HK-2 (cell line): ENCODE results near the gene PLXNA4.

Experiments
- DNase-seq: peaks from one replicate; pipeline ENCODE4 v3.0.0-alpha.2; 2018; ENCODE audit not compliant: unreplicated experiment

PLXNA4 gene

DNA sequence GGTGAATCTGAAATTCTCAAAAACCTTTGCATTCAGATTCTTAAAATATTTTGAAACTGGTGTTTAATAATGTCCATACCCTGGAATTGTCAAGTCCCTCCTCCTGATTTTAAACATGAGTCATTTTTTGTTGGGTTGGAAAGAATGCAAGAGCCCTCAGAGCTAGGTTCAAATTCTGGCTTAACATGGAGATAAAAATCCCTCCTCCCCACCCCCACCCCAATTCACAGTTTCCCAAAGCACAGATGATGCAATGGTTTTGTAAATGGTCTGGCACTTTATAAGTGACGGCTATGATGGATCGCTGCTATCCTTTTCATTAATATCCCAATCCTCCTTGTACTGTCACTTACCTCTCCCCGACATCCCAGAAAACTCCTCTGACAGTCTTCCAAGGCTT is 332.8 kb downstream of the PLXNA4 start:
- no peak for DNase-seq

GRCh38 chr7:132243051-132243450 is 333.2 kb downstream of the PLXNA4 start:
- DNase-seq = no peak

GRCh38 chr7:132242192-132242812 is 334.0 kb downstream of the PLXNA4 start:
- DNase-seq = no peak

DNA sequence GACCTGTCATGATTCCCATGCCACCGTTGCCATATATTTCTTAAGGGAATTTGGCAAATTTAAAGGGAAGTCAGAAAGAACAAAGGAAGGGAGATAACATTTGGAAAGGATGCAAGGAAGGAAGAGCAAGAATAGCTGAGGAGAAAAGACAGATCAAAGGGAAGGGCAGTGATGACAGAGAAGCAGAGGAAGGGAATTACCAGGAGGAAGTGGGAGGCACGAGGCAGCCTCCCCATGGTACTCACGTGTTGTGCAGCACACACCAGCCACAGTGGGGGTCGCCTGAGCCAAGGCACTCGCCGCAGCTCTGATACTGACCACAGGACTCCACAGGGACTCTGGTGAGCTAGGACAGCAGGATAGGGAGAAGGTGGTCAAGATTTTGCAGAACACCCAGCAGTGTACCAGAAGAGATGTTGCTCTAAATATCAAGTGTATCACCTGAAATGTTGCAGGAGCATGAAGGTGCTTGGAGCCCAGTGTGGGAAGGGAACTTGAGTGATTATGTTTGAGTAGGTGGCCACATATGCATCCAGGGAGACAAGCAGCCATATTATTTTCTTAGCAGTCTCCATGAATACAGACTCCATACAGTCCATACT is 335.3 kb downstream of the PLXNA4 start:
- DNase-seq = no peak

DNA sequence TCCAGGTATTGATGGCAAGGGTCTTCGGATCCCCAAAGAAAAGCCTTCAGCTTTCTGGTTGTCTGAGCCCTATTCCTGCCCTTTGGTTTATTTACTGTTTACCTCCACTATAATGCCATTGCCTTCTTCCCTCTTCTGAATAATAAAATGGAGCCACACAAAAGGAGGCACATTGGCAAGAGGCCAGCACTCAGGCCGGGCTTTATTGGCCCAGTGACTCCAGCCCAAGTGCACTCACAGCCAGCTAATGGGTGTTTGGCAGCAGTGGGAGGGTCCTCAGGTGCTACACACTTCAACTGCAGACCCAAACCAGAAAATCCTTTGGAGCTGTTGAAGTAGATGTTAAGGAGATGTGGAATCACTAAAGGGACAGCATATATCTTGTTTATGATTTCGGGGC is 336.0 kb downstream of the PLXNA4 start:
- DNase-seq = no peak

- DNase-seq = no peak
These were observed 336.8 kb downstream of the PLXNA4 start for GRCh38 chr7:132239422-132239994.

- DNase-seq = no peak
These were observed 341.6 kb downstream of the PLXNA4 start for GRCh38 chr7:132234711-132235110.

GRCh38 chr7:132232406-132232805 is 343.9 kb downstream of the PLXNA4 start:
- no peak for DNase-seq

DNA sequence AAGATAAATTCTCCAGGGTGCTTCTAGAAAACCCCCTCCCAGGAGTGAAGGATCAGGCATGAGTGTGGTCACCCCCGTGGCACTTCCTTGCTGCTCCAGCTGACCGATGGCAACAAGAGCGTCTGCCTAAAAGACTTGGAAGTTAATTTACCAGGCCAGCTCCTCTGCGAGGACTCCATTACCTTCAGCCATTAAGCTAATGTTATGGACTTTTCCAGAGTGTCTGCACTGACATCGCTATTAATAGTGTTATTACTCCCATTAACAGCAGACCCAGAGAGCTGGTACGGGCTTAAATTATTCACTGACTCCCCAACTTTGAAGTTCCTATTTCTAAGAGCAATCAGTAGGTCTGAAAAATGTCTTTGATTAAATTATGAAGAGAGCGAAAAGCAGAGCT is 345.8 kb downstream of the PLXNA4 start:
- DNase-seq = no peak

DNA sequence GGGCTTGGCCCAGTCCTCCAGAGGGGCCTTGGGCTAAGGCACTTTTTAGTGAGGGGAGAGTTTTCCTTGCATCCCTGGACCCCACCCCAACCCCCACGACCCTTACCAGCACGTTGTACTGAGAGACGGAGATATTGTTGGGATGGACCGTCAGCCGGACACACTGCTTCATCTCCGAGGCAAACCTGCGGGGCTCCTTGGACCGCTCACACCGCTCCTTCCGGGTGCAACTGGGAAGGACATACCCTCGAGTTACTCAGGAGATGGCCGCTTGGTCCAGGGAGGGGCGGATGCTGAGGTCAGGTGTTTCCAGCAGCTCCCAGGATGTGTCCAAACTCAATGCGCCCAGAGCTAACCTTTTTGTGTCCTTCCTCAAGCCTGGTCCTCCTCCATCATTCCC is 348.0 kb downstream of the PLXNA4 start:
- no peak for DNase-seq

- no peak for DNase-seq
These were observed 349.3 kb downstream of the PLXNA4 start for GRCh38 chr7:132226957-132227290.

GRCh38 chr7:132226046-132226956 is 350.0 kb downstream of the PLXNA4 start:
- no peak for DNase-seq

- DNase-seq = no peak
These were observed 350.8 kb downstream of the PLXNA4 start for GRCh38 chr7:132225216-132226030.

GRCh38 chr7:132221356-132221755 is 354.9 kb downstream of the PLXNA4 start:
- no peak for DNase-seq

- no peak for DNase-seq
These were observed 356.2 kb downstream of the PLXNA4 start for GRCh38 chr7:132220060-132220459.

DNA sequence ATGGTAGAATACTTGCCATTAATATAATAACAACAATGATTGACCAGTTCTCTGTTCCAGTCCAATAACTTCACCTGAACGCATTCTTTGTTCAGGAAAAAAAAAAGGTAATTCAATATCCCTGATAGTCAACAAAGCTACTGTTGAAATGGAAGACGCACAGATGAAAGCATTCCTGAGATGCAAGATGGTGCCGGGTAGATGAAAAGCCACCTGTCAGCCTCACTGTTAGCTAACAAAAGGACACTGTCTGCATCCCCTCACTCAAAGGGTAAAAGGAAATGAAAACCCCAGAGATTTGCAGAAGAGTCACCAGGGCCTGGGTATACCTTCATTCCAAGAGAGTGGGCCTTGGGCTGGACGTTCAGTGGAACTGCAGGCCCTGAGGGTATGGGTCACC is 357.4 kb downstream of the PLXNA4 start:
- no peak for DNase-seq

DNA sequence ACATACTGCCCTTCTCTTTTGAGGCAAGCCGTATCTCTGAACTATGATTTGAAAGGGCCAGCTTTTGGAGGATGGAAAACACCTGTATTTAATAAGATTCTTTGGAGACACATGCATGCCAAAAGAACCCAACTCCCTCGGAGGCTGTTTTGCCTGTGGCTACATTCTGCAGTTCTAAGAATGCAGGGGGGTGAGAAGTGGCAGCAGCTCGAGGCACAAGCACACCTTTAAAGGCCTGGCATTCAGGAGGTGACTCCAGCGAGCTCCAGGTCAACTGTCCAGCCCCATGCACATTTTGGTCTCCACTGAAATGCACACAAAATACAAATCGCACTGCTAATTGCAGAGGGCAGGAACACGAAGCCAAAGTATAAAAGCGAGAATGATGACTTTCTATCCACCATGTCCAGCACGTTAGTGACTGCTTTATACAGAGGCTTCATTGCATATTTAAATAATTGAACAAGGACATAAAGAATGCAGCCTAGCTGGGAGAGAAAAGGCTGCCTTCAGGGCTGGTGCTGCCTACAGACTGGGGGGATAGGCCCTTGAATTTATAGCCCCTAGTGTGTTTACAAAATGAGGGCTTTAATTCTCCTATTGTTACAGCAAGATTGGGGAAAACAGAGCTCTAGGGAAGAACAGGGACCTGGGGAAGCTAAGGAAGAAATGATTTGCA is 359.3 kb downstream of the PLXNA4 start:
- no peak for DNase-seq

GRCh38 chr7:132214452-132214851 is 361.8 kb downstream of the PLXNA4 start:
- no peak for DNase-seq

- no peak for DNase-seq
These were observed 362.7 kb downstream of the PLXNA4 start for GRCh38 chr7:132213583-132213982.

GRCh38 chr7:132211971-132212370 is 364.3 kb downstream of the PLXNA4 start:
- no peak for DNase-seq

DNA sequence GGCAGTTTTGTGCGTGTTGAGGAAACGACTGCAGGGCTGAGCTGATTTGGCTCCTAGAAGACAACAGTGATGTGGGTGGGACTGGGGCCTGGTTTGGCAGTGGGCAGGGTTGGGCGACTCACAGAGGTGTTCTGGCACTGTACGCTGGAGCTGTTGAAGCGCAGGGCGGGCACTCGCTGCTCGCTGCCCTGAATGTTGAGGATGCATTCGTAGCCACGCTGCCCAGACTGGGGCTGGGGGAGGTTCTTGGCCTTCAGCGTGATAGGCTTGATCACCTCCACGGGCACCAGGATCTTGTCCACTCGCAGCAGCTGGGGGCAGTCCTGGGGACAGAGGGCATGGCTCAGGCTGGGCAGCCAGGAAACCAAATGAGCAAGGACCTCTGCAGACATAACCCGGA is 365.4 kb downstream of the PLXNA4 start:
- no peak for DNase-seq
